Daoy (cell line): ENCODE measurements around the gene TMEM272. TPM values are rescaled to one million over a fixed set of nuclear protein-coding genes. Genes with fewer than 3 reads are reported as not detected.

ENCODE experiments used
- DNase-seq: peaks from one replicate; pipeline ENCODE4 v3.0.0-alpha.2; 2015; ENCODE audit warnings: low read depth
- total RNA-seq: library from RNA; depleted of rRNA; stranded (reverse); fragments of >200 nt; shearing (Covaris generic); gene quantifications from 2 replicates; pipeline ENCODE4 v1.2.3, GENCODE V29; 2014

Gene TMEM272
- total RNA-seq, 1 experiment from 2014 or later = not detected

GRCh38 chr13:51849145-51850101, 4.4 kb upstream of the TMEM272 start:
- peak; percentile 21 for DNase-seq

GRCh38 chr13:51848674-51849073, 3.7 kb upstream of the TMEM272 start:
- DNase-seq = no peak

- no peak for DNase-seq
Measured at GRCh38 chr13:51846756-51847155, 1.8 kb upstream of the TMEM272 start.

GRCh38 chr13:51845574-51846318, 769 bp upstream of the TMEM272 start:
- no peak for DNase-seq

- DNase-seq = no peak
Measured at GRCh38 chr13:51843529-51843928, 1.4 kb downstream of the TMEM272 start.

GRCh38 chr13:51841732-51842131, 3.2 kb downstream of the TMEM272 start:
- no peak for DNase-seq

- no peak for DNase-seq
Measured at GRCh38 chr13:51840917-51841316, 4.1 kb downstream of the TMEM272 start.

GRCh38 chr13:51839711-51840540, 5.1 kb downstream of the TMEM272 start:
- no peak for DNase-seq

GRCh38 chr13:51838240-51838846, 6.6 kb downstream of the TMEM272 start:
- no peak for DNase-seq

GRCh38 chr13:51837016-51837415, 8.0 kb downstream of the TMEM272 start:
- DNase-seq = no peak

- no peak for DNase-seq
Measured at GRCh38 chr13:51834581-51835171, 10.3 kb downstream of the TMEM272 start.

GRCh38 chr13:51833980-51834379, 11.0 kb downstream of the TMEM272 start:
- DNase-seq = no peak

GRCh38 chr13:51832471-51833152, 12.4 kb downstream of the TMEM272 start:
- DNase-seq = peak; percentile 24

GRCh38 chr13:51831519-51831918, 13.5 kb downstream of the TMEM272 start:
- no peak for DNase-seq

- no peak for DNase-seq
Measured at GRCh38 chr13:51829568-51829899, 15.4 kb downstream of the TMEM272 start.

- DNase-seq = no peak
Measured at GRCh38 chr13:51828730-51829567, 16.0 kb downstream of the TMEM272 start.

- no peak for DNase-seq
Measured at GRCh38 chr13:51827254-51827653, 17.7 kb downstream of the TMEM272 start.

- DNase-seq = no peak
Measured at GRCh38 chr13:51826606-51827005, 18.4 kb downstream of the TMEM272 start.

GRCh38 chr13:51825681-51826254, 19.2 kb downstream of the TMEM272 start:
- no peak for DNase-seq
